IMR-90 (cell line): Measurements from ENCODE around the gene USH1G.

Source experiments
- NFE2L2 ChIP-seq: fragments of 150-350 bp; IDR thresholded peaks from 2 replicates; pipeline ENCODE4 v1.6.1; 2016; ENCODE audit warnings: low read depth, mild to moderate bottlenecking, low read length
- POLR2A ChIP-seq: IDR thresholded peaks from 2 replicates; pipeline ENCODE4 v1.6.1; 2012; ENCODE audit warnings: mild to moderate bottlenecking, low read depth, low read length
- RAD21 ChIP-seq: IDR thresholded peaks from 2 replicates; pipeline ENCODE4 v1.6.1; 2012; ENCODE audit warnings: low read length, improper control_type of control experiment
- RCOR1 ChIP-seq: IDR thresholded peaks from 2 replicates; pipeline ENCODE4 v1.6.1; 2012; ENCODE audit warnings: mild to moderate bottlenecking, low read length, improper control_type of control experiment; ENCODE audit not compliant: insufficient replicate concordance
- TF ChIP-seq, protein P1 (sequence below): conservative IDR thresholded peaks from 2 replicates; pipeline ENCODE4 v1.5.1; 2012; ENCODE audit warnings: mild to moderate bottlenecking, low read depth, low read length, improper control_type of control experiment
- TF ChIP-seq, protein P2 (sequence below): fragments of 150-350 bp; IDR thresholded peaks from 2 replicates; pipeline ENCODE4 v1.6.1; 2016; ENCODE audit warnings: low read depth, mild to moderate bottlenecking, low read length, moderate library complexity, borderline replicate concordance

DNA sequence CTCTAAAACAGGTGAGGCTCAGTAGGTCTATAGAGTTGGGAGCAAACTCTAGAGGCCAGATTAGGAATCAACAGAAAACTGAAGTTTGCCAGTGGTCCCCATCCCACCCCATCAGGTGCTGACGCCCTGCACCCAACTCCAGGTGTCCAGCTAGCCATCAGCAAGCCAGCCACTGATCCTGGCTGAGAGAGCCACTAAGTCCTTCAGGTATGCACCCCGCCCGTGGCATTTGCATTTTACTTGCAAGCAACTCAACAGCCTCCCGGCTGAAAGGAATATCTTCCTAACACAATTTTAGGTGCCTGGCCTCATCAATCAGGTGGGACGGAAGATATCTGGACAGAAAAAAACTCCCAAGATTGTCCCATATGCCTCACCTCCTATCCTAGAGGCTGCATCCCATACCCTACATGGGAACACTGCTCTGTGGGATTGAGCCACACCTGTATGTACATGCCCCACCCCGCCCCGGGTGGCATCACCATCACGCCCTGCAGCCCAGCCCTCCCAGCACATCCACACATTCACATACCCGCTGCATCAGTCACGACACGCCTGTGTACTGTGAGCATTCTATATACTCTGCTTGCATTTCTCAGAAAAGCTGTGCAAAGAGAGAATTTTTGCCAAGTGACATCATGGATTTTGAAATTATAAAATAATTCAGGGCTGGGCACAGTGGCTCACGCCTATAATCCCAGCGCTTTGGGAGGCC, 20.9 kb upstream of the USH1G start:
- TF ChIP-seq, protein P1, sequence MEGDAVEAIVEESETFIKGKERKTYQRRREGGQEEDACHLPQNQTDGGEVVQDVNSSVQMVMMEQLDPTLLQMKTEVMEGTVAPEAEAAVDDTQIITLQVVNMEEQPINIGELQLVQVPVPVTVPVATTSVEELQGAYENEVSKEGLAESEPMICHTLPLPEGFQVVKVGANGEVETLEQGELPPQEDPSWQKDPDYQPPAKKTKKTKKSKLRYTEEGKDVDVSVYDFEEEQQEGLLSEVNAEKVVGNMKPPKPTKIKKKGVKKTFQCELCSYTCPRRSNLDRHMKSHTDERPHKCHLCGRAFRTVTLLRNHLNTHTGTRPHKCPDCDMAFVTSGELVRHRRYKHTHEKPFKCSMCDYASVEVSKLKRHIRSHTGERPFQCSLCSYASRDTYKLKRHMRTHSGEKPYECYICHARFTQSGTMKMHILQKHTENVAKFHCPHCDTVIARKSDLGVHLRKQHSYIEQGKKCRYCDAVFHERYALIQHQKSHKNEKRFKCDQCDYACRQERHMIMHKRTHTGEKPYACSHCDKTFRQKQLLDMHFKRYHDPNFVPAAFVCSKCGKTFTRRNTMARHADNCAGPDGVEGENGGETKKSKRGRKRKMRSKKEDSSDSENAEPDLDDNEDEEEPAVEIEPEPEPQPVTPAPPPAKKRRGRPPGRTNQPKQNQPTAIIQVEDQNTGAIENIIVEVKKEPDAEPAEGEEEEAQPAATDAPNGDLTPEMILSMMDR = no peak
- TF ChIP-seq RAD21 = no peak
- no peak for TF ChIP-seq RCOR1
- no peak for TF ChIP-seq NFE2L2
- TF ChIP-seq POLR2A = no peak
- TF ChIP-seq, protein P2, sequence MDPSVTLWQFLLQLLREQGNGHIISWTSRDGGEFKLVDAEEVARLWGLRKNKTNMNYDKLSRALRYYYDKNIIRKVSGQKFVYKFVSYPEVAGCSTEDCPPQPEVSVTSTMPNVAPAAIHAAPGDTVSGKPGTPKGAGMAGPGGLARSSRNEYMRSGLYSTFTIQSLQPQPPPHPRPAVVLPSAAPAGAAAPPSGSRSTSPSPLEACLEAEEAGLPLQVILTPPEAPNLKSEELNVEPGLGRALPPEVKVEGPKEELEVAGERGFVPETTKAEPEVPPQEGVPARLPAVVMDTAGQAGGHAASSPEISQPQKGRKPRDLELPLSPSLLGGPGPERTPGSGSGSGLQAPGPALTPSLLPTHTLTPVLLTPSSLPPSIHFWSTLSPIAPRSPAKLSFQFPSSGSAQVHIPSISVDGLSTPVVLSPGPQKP = no peak
